HG02571 (cell line): ENCODE measurements around the gene KLHL3.
"Not testable (repeated sequence)": the region's sequence is repeated elsewhere in the genome, so short reads cannot be mapped to it uniquely, and the experiment has no call there.

Experiments
- ATAC-seq: cut with Tn5 transposase; IDR thresholded peaks from one replicate; pipeline ENCODE4 v1.9.1; 2021; ENCODE audit warnings: mild to moderate bottlenecking, moderate library complexity; ENCODE audit not compliant: unreplicated experiment

The KLHL3 gene

DNA sequence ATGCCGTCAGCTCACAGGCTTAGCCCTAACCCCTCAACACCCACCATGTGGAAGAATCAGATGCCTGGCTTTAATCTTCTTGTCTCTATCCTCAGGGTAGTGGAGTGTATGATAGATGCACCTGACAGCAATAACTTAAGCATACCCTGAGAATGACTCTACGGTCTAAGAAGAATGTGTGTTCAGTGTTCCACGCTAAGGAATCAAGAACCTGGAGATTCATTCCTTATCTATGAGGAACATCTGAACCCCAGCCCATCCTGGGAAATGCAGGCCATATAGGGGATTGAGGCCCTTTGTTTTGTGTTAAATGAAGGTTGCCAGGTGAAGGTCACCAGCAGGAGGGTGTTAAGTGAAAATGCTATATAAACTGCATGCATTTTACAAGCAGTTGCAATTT lies 63.0 kb downstream of the KLHL3 start:
- ATAC-seq: no peak

DNA sequence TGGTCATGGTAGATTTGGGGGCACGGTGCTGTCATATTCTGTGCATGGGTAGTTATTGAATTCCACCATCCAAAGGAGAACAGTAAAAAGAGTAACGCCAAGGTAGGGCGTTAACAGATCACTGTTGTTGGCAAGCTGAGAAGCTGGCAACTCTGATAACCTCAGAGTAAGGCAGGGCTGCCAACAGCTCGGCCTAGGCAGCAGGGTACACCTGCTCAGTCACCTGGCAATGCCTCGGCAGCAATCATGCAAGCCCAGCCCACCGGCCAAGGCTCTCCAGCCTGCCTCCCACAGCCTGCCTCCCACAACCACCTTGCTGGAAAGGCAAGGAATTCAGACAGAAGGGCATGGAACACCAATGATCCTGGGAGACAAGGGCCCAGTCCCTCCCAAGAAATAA lies 63.9 kb downstream of the KLHL3 start:
- ATAC-seq: no peak

DNA sequence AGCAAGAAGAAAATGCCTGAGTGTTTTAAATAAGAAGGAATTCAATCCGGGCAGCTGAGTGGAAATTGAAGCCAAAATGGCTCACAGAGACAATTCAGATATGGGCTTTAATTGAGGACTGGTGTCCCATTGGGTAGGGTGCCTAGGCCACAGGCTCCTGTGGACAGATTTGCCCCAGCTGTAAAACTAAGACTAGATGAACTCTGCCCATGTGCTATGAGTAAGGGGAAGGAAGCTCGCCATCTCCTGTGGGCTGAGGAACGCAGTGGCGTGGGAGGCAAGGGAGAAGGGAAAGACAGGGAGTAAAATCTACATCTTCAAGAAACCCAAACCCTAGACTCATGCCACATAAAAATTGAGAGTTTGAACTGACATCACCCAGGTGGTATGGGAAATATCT lies 66.1 kb downstream of the KLHL3 start:
- ATAC-seq: no peak

DNA sequence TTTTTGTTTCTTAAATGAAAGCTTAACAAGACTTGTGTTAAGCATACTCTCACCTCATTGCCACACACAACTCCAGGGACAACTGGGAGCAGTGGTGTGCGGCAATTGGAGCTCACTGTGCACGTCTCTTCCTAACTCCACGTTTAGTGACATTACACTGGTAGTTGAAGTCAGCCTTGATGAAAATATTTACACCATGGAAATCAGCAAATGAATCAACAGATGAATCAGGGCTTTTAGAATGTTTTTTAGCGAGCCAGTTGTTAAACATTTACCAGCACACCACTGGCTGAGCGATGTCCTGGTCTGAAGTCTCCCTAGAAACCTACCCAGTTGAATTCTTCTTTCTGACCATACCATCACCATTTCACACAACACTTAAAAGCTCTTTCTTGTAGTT lies 67.3 kb downstream of the KLHL3 start:
- ATAC-seq: no peak

DNA sequence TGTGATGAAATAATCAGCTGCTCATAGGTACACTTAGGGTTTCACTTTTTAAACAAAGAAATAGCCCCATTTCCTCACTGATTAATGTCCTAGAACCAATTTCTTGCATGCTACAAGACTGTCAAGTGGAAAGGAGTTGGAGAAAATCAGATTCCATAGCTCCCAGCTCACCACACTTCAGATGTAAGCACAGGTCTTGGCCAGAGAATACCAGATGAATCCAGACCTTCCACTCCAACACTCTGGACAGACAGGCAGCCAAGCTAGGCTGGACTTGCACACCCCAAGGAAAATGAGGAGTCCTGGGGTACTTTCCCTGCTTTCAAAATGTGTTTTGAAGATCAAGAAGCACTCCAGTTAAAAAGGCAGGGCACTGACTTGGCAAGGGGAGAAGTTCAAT lies 68.5 kb downstream of the KLHL3 start:
- no peak for ATAC-seq

DNA sequence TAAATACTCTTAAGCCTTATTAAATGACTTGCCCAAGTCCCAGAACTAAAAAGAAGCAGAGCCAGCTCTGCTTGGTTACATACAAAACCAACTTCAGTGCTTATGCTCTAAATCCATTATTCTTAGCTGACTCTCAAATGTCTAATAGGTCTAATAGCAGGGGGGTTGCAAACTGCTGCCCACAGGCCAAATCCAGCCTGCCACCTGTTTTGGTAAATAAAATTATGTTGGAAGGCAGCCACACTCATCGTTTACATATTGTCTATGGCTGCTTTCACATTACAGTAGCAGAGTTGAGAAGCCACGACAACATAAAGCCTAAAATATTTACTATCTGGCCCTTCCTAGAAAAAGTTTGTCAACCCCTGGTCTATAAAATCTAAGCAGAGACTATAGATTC lies 69.0 kb downstream of the KLHL3 start:
- no peak for ATAC-seq

DNA sequence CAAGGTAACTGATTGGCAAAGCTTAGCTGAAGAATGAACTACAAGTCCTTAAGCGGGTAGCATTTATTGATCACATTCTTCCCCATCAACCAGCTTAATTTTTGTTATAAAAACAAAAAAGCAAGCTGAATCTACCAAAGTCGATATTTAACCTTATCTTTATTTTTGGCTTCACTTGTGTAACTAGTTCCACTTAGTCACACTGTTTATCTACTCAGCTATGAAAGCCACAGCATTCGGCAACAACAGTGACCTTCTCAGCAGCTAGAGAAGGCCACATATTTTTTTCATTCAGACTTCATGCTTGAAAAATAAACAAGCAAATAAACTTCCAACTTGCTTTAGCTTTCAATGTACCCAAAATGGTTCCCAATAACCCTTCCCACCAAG lies 69.4 kb downstream of the KLHL3 start:
- peak; percentile 29 for ATAC-seq

DNA sequence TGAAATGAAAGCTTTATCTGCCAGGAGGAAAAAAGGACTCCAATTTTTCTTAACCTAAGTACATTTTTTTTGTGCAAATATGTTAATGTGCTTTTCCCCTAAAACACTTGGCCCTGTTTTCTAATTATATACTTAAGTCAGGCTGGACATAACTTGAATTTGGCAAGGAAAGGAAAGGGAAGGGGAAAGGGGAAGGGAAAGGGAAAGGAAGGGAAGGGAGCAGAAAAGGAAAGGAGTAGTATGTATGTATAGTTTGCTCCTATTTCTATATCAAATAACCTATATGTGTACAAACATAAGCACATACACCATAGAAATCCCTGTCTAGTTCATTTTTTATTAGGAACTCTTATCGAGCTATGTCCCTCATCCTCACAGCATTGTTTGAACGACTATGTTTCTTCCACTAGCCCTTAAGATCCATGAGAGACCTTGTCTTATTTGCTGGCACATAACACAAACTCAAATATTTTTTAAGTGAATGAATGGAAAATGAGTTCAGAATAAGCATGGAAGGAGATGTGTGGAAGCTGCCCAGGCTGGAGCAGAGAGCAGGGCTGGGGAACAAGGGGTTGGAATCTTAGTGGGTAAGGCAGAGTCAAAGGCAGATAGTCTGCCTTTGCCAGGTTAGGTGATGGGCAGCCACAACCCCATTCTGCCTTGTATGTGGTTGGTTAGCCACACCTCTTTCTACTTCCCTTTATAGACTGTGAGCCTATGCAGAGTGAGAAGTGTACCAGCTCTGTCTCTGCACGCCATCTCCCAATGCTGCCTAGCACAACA lies 70.0 kb downstream of the KLHL3 start:
- ATAC-seq: peak; percentile 100

DNA sequence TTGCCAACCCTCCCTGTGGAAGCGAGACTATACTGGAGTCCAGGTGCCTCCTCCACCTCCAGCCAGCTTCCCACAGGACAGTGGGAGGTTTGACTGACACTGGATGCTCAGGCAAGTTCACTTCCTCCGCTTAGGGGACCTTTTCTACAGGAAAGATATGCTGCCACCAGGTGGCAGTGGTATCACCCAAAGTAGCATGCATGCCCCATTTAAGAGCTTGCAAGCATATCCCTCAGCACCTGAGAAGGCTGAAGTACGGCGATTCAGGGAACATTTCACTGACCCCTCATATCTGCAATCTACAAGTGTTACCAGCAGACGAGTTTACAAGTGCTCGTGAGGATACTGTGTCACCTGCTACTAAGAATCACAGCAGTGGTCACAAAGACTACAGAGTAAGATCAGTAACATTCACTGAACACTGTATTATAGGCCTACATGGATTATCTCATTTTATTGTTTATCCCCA lies 75.5 kb downstream of the KLHL3 start:
- ATAC-seq: peak; percentile 71

DNA sequence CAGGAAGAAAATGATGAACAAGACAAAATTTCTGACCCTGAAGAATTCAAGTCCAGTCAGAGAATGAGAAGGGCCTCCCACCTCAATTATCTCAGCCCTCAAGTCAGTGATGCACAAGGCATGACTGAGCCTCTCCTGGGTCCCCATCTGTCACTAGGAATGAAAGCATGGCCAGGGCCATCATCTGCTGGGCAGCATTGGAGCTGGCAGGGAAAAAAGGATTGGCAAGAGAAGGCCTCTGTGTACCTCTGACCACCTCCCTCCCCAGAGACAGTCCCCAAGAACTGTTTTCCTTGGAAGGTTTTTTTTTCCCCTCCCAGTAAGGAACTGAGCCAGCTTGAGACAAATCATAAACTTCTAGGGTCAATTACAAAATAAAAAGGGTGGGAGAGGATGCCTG lies 76.7 kb downstream of the KLHL3 start:
- ATAC-seq: no peak

DNA sequence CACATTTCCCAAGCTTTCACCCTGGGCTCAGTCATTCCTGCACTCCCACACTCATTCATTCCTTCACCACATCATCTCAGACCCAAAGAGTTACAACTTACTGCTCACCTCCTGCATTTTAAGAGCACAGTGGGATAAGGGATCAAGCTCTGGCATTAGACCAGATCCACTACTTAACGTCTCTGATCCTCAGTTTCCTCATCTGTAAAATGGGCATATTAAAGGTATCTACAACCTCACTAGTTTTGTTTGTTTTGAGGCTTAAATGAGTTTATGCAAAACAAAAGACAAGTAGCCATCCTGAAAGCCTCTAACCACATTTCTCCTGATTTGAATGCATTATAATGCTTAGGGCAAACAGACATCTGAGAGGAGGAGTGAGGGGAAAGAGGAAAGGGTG lies 77.6 kb downstream of the KLHL3 start:
- ATAC-seq: no peak

DNA sequence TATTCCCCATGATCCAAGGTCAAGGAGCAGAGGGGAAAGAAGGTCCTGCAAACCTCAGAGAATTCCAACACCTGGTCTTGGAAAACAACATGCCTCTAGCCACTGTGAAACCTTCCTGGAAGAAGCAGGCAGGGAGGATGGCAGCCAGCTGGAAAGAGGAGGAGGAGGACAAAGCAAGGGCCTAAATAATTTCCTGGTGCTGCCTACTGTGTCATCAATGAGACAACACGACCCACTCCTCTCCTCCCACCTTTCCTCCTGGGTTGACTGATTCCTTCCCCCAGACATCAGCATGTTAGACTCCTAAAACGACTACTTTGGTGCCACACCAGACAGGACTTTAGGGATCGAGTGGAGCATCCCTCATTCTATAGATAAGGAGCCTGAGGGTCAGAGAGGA lies 78.8 kb downstream of the KLHL3 start:
- no peak for ATAC-seq

DNA sequence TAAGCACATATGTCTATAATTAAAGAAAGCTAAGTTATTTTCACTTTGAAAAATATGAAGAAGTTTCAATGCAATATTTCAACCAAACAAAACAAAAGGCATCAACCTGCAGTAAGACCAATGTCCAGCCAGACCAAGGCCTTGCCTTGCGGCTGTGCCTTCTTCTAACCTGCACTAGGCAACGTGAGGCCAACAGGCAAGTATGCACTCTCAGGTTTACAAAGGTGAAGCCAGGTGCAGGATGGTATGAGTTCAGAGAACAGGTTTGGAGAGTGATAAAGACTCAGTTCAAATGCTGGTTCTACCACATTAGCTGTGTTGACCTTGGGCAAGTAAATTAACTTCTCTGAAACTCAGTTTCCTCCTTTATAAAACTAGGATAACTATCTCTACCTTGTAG lies 79.3 kb downstream of the KLHL3 start:
- ATAC-seq: no peak

DNA sequence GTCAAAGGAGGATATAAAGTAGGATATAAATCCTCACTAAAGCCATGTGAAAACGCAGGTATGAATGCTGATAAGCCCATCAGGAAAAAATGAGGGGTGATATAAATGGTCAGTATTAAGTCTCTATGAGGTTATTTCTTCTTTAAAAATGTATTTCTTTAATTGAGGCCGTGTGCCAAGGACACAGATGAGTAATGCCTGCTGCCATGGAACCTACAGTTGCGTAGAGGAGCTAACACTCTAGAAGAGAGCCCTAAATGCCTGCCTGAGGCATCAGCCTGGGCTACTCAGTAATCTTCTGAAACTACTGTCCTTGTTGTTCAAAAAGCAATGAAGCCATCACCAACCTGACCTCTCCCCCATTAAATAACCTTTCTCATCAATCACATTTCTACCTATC lies 84.9 kb downstream of the KLHL3 start:
- no peak for ATAC-seq

DNA sequence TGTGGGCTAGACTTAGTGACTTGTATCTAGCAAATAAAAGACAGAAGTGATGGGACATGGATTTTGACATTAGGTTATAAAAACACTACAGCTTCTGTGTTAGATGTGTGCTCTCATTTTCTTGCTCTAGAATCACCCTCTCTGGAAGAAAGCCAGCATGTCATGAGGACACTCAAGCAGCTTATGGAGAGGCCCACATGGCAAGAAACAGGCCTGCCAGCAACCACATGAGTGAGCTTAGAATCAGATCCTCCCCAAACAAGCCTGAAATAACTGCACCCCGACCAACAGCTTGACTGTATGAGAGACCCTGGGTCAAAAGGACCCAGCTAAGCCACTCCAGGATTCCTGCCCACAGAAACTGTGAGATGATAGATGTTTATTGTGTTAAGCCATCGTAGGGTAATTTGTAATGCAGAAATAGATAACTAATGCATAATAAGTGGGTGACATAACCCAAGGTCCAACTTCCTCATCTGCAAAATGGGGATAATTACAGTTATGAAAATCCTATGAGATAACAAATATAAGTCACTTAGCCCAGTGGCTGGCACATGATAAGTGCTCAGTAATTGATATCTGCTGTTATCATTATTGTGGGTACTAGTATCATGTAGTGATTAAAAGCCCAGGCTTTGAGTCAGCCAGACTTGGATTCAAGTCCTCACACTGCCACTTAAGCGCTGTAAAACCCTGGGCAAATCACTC lies 86.5 kb downstream of the KLHL3 start:
- ATAC-seq: no peak

DNA sequence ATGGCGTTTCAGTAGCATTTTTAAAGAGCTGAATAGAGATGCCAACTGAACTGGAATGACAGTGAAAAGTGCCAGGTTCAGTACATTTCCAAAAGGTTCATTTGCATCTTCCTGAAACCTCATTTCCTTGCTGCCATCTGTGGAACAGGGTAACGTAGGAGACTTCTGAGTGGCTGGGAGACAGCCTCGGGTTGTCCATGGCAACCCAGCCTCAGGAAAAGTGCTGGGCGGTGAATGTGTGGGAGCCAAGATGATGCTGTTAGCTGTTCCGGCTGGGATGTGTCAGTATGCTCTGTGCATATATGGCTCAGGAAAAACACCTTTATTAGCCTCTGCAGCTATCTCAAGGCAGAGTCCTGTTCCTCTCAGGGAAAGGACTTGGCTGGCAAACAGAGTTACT lies 87.5 kb downstream of the KLHL3 start:
- no peak for ATAC-seq

DNA sequence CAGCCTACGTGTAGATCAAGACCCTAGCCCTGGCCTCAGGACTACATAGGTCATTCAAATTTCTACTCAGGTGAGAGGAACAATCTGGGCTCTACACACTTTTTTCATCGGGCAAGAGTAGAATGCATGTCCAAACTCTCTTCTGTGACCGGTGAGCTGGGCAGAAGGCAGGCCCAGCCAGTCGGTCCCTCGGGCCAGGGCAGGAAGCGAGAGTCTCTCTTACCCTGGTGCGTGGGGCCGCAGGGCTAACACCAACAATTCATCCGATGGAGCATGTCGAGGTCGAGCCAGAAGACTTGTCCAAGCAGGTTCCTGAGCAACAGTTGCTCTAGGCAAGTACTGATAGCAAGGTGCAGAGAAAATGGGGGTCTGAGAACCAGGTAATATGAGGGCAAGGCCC lies 88.5 kb downstream of the KLHL3 start:
- ATAC-seq: no peak

DNA sequence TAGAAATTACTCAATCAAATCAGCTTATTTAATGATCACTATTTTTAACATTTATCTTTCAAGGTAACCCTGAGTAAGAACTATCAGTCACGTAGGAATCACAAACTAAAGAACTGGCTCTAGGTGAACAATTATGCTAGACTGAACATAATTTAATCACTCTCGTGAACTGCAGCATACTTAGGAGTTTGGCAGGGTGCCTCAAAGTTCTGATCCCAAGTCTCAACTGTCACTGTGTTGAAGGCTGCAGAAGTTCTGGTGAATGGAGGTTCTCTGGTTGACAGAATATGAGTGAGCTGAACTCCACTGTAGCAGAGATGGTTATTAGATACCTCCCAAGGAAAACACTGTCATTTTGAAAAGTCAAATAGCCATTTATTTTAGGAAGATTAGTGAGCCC lies 89.1 kb downstream of the KLHL3 start:
- no peak for ATAC-seq

DNA sequence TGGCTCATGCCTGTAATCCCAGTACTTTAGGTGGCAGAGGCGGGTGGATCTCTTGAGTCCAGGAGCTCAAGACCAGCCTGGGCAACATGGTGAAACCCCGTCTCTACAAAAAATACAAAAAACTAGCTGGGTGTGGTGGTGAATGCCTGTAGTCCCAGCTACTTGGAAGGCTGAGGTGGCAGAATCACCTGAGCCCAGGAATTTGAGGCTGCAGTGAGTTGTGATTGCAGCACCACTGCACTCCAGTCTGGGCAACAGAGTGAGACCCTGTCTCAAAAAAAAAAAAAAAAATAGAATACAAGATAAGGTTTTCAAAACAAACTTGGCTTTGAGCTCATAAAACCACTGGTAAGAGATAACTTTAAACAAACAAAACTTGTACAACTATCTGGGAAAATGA lies 92.8 kb downstream of the KLHL3 start:
- ATAC-seq: not testable (repeated sequence)

DNA sequence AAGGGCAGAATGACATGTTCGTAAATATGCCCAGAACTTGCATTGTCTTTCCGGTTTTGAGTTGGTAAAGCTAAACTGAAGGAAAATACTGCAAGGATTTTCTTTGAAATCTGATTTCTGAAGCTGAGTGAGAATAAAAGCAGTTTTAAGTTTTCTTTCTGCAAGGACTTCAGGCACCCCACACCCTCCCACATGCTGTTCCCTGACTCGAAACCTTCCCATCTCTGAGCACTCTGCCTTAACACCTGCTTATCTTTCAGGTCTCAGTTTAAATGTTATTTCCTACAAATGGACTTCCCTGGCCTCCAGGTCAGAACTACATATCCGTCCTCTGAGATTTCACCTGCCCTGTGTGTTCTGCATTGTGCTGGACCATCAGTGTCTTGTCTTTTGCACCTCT lies 93.8 kb downstream of the KLHL3 start:
- ATAC-seq: no peak

DNA sequence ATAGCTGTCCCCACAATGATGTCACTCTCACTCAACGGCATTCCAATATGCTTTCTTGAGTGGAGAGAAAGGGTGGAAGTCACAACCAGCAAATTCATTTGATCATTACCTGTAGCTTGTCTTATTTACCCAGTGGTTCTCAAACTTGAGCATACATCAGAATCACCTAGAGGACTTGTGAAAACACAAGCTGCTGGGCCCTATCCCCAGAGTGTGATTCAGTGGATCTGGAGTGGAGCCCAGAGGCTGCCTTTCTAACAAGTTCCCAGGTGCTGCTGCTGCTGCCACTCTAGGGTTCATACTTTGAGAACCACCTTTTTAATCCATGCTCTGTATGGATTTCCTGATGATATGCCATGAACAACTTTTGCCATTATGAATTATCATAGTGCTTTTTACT lies 94.7 kb downstream of the KLHL3 start:
- ATAC-seq: no peak

DNA sequence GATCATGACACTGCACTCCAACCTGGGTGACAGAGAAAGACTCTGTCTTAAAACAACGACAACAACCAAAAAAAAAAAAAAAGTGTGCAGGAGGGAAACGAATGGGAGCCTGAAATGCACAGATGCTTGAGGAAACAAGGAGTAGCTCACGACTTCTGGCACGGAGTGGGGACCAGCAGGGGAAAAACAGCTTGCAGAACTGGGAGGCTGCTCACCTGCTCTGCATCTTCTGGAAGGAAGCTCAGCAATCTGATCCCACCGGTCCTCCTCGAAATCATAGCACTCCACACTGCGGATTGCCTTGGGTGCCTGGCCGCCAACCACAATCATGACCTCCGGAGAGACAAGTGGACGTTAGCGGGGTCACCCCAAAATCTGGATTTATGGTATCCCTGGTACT lies 96.2 kb downstream of the KLHL3 start:
- ATAC-seq: no peak

DNA sequence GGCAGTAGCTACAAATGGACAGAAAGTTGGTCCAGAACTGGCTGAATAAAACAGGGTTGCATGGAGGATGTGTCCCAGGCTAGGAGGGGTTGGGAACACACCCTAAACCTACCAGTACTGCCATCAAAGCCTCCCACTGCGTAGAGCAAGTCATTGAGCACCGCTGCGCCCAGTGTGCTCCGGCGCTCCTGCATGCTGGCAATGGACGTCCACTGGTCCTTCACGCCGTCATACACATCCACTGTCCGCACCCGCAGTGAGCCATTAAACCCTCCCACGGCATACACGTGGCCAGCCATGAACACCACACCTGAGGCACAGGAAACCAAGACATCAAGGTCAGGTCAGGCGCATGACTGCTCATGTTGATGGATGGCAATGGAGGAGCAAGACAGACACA lies 97.0 kb downstream of the KLHL3 start:
- no peak for ATAC-seq
